Keratinocyte (primary cell): Measurements from ENCODE around the gene JOSD1. TPM values are rescaled to one million over a fixed set of nuclear protein-coding genes. Genes with fewer than 3 reads are reported as not detected.

ENCODE experiments used
- DNase-seq: peaks from one replicate; pipeline ENCODE4 v3.0.0-alpha.2; 2011; ENCODE audit warnings: low read depth, missing footprints, low spot score
- FAIRE-seq: peaks from 2 replicates; lab custom pipeline; 2011; peaks lifted over from hg19 to GRCh38; lab: Jason Lieb, UNC
- H2AFZ ChIP-seq: 2 replicates; pipeline ENCODE4 v1.6.0; 2012; ENCODE audit warnings: low read length, control low read depth, inconsistent platforms; ENCODE audit not compliant: control insufficient read depth
- H3K27ac ChIP-seq: 2 replicates; pipeline ENCODE4 v1.5.1; 2011; ENCODE audit warnings: low read length; ENCODE audit not compliant: control insufficient read depth, insufficient read depth
- H3K27me3 ChIP-seq: 3 replicates; pipeline ENCODE4 v1.6.0; 2011; ENCODE audit warnings: low read length; ENCODE audit not compliant: control insufficient read depth, insufficient read depth; ENCODE audit errors: extremely low read depth
- H3K36me3 ChIP-seq, 2 experiments: 2 replicates in 1 of 2; 3 replicates in 1 of 2; pipeline ENCODE4 v1.5.1; 2011; ENCODE audit warnings: low read length in 2 of 2, mild to moderate bottlenecking in 1 of 2; ENCODE audit not compliant: control insufficient read depth in 2 of 2, insufficient read depth in 2 of 2; ENCODE audit errors: extremely low read depth in 1 of 2
- H3K4me1 ChIP-seq: 3 replicates; pipeline ENCODE4 v1.5.1; 2011; ENCODE audit warnings: low read length; ENCODE audit not compliant: control insufficient read depth, insufficient read depth; ENCODE audit errors: extremely low read depth
- H3K4me2 ChIP-seq: 3 replicates; pipeline ENCODE4 v1.6.0; 2011; ENCODE audit warnings: low read depth, low read length; ENCODE audit not compliant: control insufficient read depth, insufficient read depth; ENCODE audit errors: extremely low read depth
- H3K4me3 ChIP-seq, 3 experiments: fragments of 200-600 bp in 1 of 3; sonication (generic) in 1 of 3; 2 replicates in 2 of 3; 3 replicates in 1 of 3; pipeline ENCODE4 v1.5.1; 2011 to 2016; ENCODE audit warnings: low read length in 3 of 3, mild to moderate bottlenecking in 3 of 3, control low read depth in 2 of 3, inconsistent platforms in 1 of 3, low read depth in 1 of 3, mixed read lengths in 1 of 3, mixed run types in 1 of 3, moderate library complexity in 1 of 3; ENCODE audit not compliant: control insufficient read depth in 2 of 3, insufficient read depth in 2 of 3; ENCODE audit errors: extremely low read depth in 1 of 3
- H3K79me2 ChIP-seq: 2 replicates; pipeline ENCODE4 v1.6.0; 2012; ENCODE audit warnings: low read length; ENCODE audit not compliant: control insufficient read depth, insufficient read depth
- H3K9ac ChIP-seq: 3 replicates; pipeline ENCODE4 v1.6.0; 2011; ENCODE audit warnings: low read length; ENCODE audit not compliant: control insufficient read depth, insufficient read depth; ENCODE audit errors: extremely low read depth
- H3K9me1 ChIP-seq: 3 replicates; pipeline ENCODE4 v1.6.0; 2011; ENCODE audit warnings: low read length; ENCODE audit not compliant: control insufficient read depth, insufficient read depth; ENCODE audit errors: extremely low read depth
- H3K9me3 ChIP-seq: 2 replicates; pipeline ENCODE4 v1.5.1; 2012; ENCODE audit warnings: low read depth, low read length; ENCODE audit not compliant: control insufficient read depth
- H4K20me1 ChIP-seq: 3 replicates; pipeline ENCODE4 v1.6.0; 2011; ENCODE audit warnings: low read length; ENCODE audit not compliant: control insufficient read depth, insufficient read depth; ENCODE audit errors: extremely low read depth
- CTCF ChIP-seq, 3 experiments: IDR thresholded peaks in 1 of 3; conservative IDR thresholded peaks in 1 of 3; optimal IDR thresholded peaks in 1 of 3; 2 replicates in 2 of 3; 3 replicates in 1 of 3; pipeline versions ENCODE3 to v1.5.1; 2011; ENCODE audit warnings: low read length in 3 of 3, mild to moderate bottlenecking in 3 of 3, moderate library complexity in 2 of 3, control low read depth in 1 of 3, inconsistent platforms in 1 of 3; ENCODE audit not compliant: insufficient read depth in 2 of 3; ENCODE audit errors: extremely low read depth in 1 of 3
- EZH2 ChIP-seq: IDR thresholded peaks from one replicate; pipeline ENCODE4 v1.6.1; 2012; ENCODE audit warnings: inconsistent platforms, mild to moderate bottlenecking, low read length, moderate library complexity
- dilution Hi-C: fragments of 300-500 bp; cut with MboI; formaldehyde crosslinking; loops from one replicate; pipeline ENCODE4 v1.7.0; 2020; ENCODE audit warnings: low sequenced_read_pairs; ENCODE audit not compliant: extremely low pct_ligation_motif_present
- polyA plus RNA-seq, 5 experiments: library from polyadenylated mRNA; depleted of rRNA in 3 of 5; stranded (reverse) in 3 of 5; stranded (forward) in 1 of 5; unstranded in 1 of 5; fragments of >200 nt; gene quantifications; 1 replicate in 1 of 5; 2 replicates in 3 of 5; 3 replicates in 1 of 5; pipeline versions ENCODE4 v1.2.1 to v1.2.3, GENCODE V29; 2011 to 2012; ENCODE audit warnings: missing spikeins in 2 of 5, low read depth in 1 of 5, low replicate concordance in 1 of 5

The JOSD1 gene
- polyA plus RNA-seq, 1 donor (not counting 4 experiments of a cell fraction or from before 2014, with no cell fraction given), result 32.6 TPM

- H3K36me3 ChIP-seq, result peaks cover 0 to 7% of the 10 kb centered on the region in 2 experiments
- TF ChIP-seq CTCF (optimal IDR thresholded peaks at IDR 0.05 in 1 of 3, IDR thresholded peaks at IDR 0.05 in 1 of 3, conservative IDR thresholded peaks at IDR 0.05 in 1 of 3; ENCODE audit: extremely low read depth in 1 of 3, insufficient read depth in 2 of 3, low read length in 3 of 3) (no peak), EZH2 (no peak)
- peak overlapping the region; percentile 88 to 99 (median 89) for H3K4me3 ChIP-seq
- peak overlapping the region; percentile 94 for H3K27ac ChIP-seq
- H3K9ac ChIP-seq, result peak overlapping the region; percentile 93
- peak overlapping the region; percentile 98 for H3K4me2 ChIP-seq
- H3K9me1 ChIP-seq, result peaks cover 6% of the 10 kb centered on the region
- H4K20me1 ChIP-seq, result peaks cover 4% of the 10 kb centered on the region
- H2AFZ ChIP-seq, result peak overlapping the region; percentile 64
- FAIRE-seq (no peak), DNase-seq (no peak)
- no peaks in the 10 kb centered on the region for H3K27me3 ChIP-seq
- H3K9me3 ChIP-seq, result no peaks in the 10 kb centered on the region
- peaks cover 29% of the 10 kb centered on the region for H3K4me1 ChIP-seq
- H3K79me2 ChIP-seq, result peaks cover 52% of the 10 kb centered on the region
- dilution Hi-C loops, result no loop called here
Observed at GRCh38 chr22:38706101-38706900, 5.6 kb upstream of the JOSD1 start.

- H3K27ac ChIP-seq, result peak within 1 kb of the TSS; percentile 94
- dilution Hi-C loops, result no loop called here
- no peaks in the 10 kb centered on the region for H3K9me3 ChIP-seq
- no peaks in the 10 kb centered on the region for H3K27me3 ChIP-seq
- peaks cover 6% of the 10 kb centered on the region for H3K9me1 ChIP-seq
- peaks cover 45% of the 10 kb centered on the region for H3K79me2 ChIP-seq
- H2AFZ ChIP-seq, result peak within 1 kb of the TSS; percentile 80
- H3K36me3 ChIP-seq, result peaks cover 0 to 7% of the 10 kb centered on the region in 2 experiments
- TF ChIP-seq CTCF (optimal IDR thresholded peaks at IDR 0.05 in 1 of 3, IDR thresholded peaks at IDR 0.05 in 1 of 3, conservative IDR thresholded peaks at IDR 0.05 in 1 of 3; ENCODE audit: extremely low read depth in 1 of 3, insufficient read depth in 2 of 3, low read length in 3 of 3), result no peak
- no peak for TF ChIP-seq EZH2
- DNase-seq (peak; percentile 100), FAIRE-seq (peak; percentile 98)
- peak within 1 kb of the TSS; percentile 93 for H3K9ac ChIP-seq
- peaks cover 4% of the 10 kb centered on the region for H4K20me1 ChIP-seq
- H3K4me2 ChIP-seq, result peak within 1 kb of the TSS; percentile 98
- peaks cover 26% of the 10 kb centered on the region for H3K4me1 ChIP-seq
- peak within 1 kb of the TSS; percentile 88 to 99 (median 89) for H3K4me3 ChIP-seq
Observed at GRCh38 chr22:38705235-38706100, 4.7 kb upstream of the JOSD1 start, which contains the start of gene GTPBP1. GTPBP1 (plus strand) TSS chr22:38705944; CDS start chr22:38705956, 12 bp downstream.
